Large intestine (tissue), 3 donors: ENCODE measurements around the gene DLG3. TPM values are rescaled to one million over a fixed set of nuclear protein-coding genes. Genes with fewer than 3 reads are reported as not detected.
A peak's percentile ranks its signal among the peaks of the same experiment; 100 is the strongest.

ENCODE experiments used
- DNase-seq, 2 donors: peaks; one replicate each; pipeline versions ENCODE4 v3.0.0 to v3.0.0-alpha.2; 2013
- H3K27ac ChIP-seq: one replicate; pipeline ENCODE4 v1.5.1; 2013; ENCODE audit warnings: low read length
- H3K27me3 ChIP-seq: 2 replicates; pipeline ENCODE4 v1.6.1; 2013; ENCODE audit warnings: low read length; ENCODE audit not compliant: control insufficient read depth, insufficient read depth
- H3K36me3 ChIP-seq: 2 replicates; pipeline ENCODE4 v1.6.1; 2013; ENCODE audit warnings: low read length; ENCODE audit not compliant: control insufficient read depth, insufficient read depth
- H3K4me1 ChIP-seq: one replicate; pipeline ENCODE4 v1.6.1; 2013; ENCODE audit warnings: low read length; ENCODE audit not compliant: control insufficient read depth, insufficient read depth
- H3K4me3 ChIP-seq: one replicate; pipeline ENCODE4 v1.5.1; 2013; ENCODE audit warnings: low read length
- H3K9me3 ChIP-seq: one replicate; pipeline ENCODE4 v1.6.1; 2013; ENCODE audit warnings: mild to moderate bottlenecking, low read depth, low read length, moderate library complexity; ENCODE audit not compliant: control insufficient read depth
- whole genome bisulfite sequencing: methylation state at CpG from one replicate; pipeline ENCODE4 v1.1.5; 2013; ENCODE audit warnings: low lambda C conversion rate; ENCODE audit not compliant: insufficient coverage; 5-methylcytosine and 5-hydroxymethylcytosine counted together
- polyA plus RNA-seq: library from polyadenylated mRNA; unstranded; fragments of 120-200 nt; gene quantifications from one replicate; pipeline ENCODE4 v1.2.1, GENCODE V29; 2013

DLG3 gene
- polyA plus RNA-seq, 1 donor, result 37.4 TPM

DNA sequence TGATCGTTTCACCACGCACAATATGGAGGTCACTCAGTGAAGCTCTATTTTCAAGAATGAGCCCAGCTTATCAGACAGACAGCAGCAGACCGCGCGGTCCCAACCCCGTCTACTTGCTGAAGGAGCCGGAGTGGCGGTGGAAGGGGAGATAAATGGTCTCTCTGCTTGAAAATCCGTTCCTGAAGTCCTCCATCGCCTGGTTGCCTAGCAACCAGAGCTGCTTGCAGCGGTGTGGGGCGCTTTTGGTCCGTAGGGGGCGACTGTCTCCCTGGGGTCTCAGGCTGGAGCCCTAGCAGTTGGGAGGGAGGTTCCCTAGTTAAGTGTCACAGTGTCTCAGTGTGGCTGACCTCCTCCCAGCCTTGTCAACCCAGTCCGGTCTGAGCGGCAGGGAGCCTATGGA, 8.3 kb upstream of the DLG3 start:
- no CpG with 5 or more reads among the region's 16 CpGs for WGBS
- Histone ChIP-seq H3K9me3 (no peaks in the 10 kb centered on the region), H3K4me1 (peaks cover 8% of the 10 kb centered on the region), H3K27me3 (peaks cover 26% of the 10 kb centered on the region), H3K27ac (no peak overlapping the region), H3K4me3 (no peak overlapping the region), H3K36me3 (no peaks in the 10 kb centered on the region)
- DNase-seq, result no peak

DNA sequence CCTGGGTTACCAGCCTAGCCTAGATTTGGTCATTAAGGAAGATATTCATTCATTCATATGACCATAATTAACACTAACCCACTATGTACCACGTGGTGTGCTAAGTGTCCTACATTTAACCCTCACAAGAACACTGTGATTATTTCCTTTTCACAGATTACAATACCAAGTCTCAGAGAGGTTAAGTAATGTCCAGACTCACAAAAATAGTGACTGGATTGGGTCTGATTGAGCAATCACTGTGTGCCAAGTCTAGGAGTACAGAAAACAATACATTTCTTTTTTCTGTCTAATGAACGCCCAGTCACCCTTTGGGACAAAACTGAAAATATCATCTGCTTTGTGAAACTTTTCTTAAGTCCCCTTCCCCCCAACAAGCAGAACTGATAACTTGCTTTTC, 7.6 kb upstream of the DLG3 start:
- H3K36me3 ChIP-seq, result no peaks in the 10 kb centered on the region
- WGBS, result no CpG with 5 or more reads among the region's 2 CpGs
- DNase-seq, result no peak
- H3K4me1 ChIP-seq, result peaks cover 8% of the 10 kb centered on the region
- no peaks in the 10 kb centered on the region for H3K9me3 ChIP-seq
- no peak overlapping the region for H3K4me3 ChIP-seq
- H3K27ac ChIP-seq, result no peak overlapping the region
- H3K27me3 ChIP-seq, result peaks cover 26% of the 10 kb centered on the region

DNA sequence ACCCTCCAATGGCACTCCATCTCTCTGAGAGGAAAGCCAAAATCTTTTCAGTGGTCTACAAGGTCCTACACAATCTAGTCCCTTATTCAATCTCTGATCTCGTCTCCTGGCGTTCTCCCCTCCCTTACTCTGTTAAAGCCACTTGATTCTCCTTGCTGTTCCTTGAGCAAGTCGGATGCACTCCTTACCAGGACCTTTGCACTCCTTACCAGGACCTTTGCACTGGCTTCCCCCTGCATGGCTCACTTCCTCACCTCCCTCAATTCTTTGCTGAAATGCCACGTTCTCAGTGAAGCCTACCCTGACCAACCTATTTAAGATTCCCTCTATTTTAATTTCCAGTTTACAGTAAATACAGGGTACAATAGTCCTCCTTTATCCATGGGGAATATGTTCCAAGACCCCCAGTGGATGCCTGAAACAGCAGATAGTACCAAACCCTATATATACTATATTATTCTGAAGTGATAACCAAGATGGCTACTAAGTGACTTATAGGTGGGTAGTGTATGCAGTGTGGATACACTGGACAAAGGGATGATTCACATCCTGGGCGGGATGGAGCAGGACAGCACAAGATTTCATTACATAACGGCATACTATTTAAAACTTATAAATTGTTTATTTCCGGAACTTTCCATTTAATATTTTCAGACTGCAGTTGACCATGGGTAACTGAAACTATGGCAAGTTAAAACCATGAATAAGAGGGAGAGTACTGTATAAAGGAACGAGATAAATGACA, 6.5 kb upstream of the DLG3 start:
- Histone ChIP-seq H3K36me3 (no peaks in the 10 kb centered on the region), H3K4me3 (no peak overlapping the region), H3K4me1 (peaks cover 8% of the 10 kb centered on the region), H3K9me3 (no peaks in the 10 kb centered on the region), H3K27ac (no peak overlapping the region), H3K27me3 (peaks cover 31% of the 10 kb centered on the region)
- WGBS, result no CpG with 5 or more reads among the region's 8 CpGs
- DNase-seq, result no peak

DNA sequence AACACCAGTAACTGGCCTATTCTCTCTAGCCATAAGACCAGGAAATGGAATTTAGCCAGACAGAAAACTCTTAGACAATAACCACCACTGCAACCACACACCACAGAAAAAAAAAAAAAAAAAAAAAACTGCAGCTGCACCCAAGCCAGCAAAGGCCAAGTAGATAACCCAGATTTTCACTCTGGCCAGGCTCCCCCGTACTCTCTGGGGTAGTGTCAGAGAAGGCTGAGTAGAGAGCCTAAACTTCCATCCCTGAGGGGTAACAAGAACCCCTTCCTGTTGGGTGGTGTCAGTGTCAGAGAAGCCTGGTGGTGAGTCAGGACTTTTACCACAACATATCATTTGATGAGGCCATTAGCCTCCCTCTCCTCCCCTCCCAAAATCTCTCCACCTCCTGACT, 5.6 kb upstream of the DLG3 start:
- peaks cover 40% of the 10 kb centered on the region for H3K27me3 ChIP-seq
- H3K27ac ChIP-seq, result no peak overlapping the region
- H3K36me3 ChIP-seq, result no peaks in the 10 kb centered on the region
- WGBS, result no CpG with 5 or more reads among the region's 1 CpG
- no peak overlapping the region for H3K4me3 ChIP-seq
- no peak for DNase-seq
- no peaks in the 10 kb centered on the region for H3K9me3 ChIP-seq
- H3K4me1 ChIP-seq, result peaks cover 5% of the 10 kb centered on the region

DNA sequence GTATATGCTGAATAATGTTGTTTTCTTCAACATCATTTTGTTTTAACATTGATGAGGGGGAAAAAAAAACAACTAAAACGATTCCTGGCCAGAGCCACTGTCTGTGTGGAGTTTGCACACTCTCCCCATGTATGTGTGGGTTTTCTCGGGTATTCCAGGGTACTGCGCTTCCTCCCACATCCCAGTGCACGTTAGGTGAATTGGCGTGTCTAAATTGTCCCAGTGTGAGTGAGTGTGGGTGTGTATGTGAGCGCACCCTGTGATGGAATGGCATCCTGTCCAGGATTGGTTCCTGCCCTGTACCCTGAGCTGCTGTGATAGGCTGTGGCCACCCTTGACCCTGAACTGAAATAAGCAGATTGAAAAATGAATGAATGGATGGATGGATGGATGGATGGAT, 2.4 kb upstream of the DLG3 start:
- H3K27me3 ChIP-seq, result peaks cover 54% of the 10 kb centered on the region
- no CpG with 5 or more reads among the region's 6 CpGs for WGBS
- no peak for DNase-seq
- H3K9me3 ChIP-seq, result no peaks in the 10 kb centered on the region
- H3K4me1 ChIP-seq, result no peaks in the 10 kb centered on the region
- H3K36me3 ChIP-seq, result no peaks in the 10 kb centered on the region
- H3K4me3 ChIP-seq, result no peak overlapping the region
- no peak overlapping the region for H3K27ac ChIP-seq

DNA sequence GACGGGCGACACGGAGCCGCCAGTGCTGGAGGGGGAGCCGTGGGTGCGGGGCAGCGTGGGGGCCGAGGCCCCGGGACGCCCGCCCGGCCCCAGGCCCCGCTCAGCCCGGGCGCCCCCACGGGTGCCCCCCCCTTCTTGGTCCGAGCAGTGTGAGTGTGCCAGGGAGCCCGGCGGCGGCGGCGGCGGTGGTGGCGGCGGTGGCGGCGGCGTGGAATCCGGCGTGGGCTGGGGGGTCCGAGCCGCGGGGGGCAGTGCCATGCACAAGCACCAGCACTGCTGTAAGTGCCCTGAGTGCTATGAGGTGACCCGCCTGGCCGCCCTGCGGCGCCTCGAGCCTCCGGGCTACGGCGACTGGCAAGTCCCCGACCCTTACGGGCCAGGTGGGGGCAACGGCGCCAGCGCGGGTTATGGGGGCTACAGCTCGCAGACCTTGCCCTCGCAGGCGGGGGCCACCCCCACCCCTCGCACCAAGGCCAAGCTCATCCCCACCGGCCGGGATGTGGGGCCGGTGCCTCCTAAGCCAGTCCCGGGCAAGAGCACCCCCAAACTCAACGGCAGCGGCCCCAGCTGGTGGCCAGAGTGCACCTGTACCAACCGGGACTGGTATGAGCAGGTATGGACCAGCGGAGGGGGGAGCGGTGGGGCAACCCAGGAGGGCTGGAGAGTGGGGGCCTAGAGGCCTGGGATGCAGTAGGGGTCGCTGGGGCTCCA, 466 bp downstream of the DLG3 start:
- H3K4me3 ChIP-seq, result no peak overlapping the region

DNA sequence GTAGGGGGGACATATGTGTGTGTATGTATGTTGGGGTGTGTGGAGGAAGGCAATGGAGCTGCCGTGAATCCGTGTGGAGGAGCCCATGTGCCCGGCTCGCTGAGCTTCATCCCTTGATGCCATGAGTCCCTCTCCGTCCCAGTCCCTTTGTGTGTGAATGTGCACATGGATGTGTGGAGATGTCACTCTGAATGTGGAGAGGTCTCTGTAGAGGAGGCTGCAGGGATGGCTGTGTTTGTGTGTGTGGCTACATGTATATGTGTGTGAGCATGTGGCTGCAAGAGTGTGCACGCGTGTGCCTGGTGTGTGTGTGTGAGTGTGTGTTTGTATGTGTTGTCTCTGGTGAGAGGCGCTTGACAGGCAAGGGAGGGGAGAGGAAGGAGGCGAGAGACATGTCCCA, 1.3 kb downstream of the DLG3 start:
- Histone ChIP-seq H3K9me3 (no peaks in the 10 kb centered on the region), H3K27ac (no peak overlapping the region), H3K27me3 (peaks cover 50% of the 10 kb centered on the region), H3K36me3 (no peaks in the 10 kb centered on the region), H3K4me1 (no peaks in the 10 kb centered on the region), H3K4me3 (no peak overlapping the region)
- WGBS, result no CpG with 5 or more reads among the region's 9 CpGs
- no peak for DNase-seq

More for the DNA sequence above, 466 bp downstream of the DLG3 start:
- no peaks in the 10 kb centered on the region for H3K9me3 ChIP-seq
- peaks cover 51% of the 10 kb centered on the region for H3K27me3 ChIP-seq
- no CpG with 5 or more reads among the region's 61 CpGs for WGBS
- H3K27ac ChIP-seq, result no peak overlapping the region
- no peaks in the 10 kb centered on the region for H3K4me1 ChIP-seq
- no peaks in the 10 kb centered on the region for H3K36me3 ChIP-seq
- no peak for DNase-seq

DNA sequence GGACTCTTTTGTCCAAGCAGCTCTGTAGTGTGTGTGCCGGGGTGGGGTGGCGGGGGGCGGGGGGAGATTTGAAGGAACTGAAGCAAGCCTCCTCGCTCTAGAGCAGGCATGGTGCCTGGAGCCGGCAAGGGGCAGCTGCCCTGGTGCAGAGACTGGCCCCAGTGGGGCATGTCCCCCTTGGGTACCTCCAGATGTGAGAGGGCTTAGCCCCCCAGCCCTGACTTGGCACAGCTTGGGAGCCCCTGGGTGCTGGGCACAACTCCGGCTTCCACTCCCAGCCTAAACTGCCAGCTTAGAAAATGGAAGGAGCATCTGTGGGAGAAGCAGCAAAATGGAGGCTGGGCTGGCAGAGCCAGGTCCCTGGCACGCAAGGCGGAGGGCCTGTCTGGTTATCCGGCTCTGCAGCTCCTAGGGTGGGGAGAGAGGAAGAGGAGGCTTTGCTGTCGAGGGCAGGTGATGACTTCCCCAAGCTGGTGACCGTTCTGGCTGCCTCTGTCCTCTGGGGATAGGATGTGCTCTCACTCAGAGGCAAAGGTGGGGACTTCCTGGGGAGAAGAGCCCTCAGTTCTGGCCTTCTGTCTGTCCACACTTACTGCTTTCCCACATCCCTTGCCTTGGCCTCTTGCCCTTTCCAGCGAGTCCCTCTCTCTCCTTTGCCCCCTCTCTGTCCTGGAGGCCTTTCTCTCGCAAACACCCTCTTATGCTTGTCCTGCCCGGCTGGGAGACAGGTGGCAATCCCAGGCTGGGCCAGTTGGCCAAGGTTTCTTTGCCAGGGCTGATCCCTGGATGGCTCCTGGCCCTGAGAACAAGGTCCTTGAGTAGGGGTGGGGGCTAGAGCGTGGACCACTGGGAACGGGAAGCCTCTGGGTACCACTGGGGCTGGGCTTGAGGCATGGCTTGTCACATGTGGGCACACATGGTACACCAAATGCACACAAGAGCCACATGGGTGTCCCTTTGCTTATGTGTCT, 2.0 kb downstream of the DLG3 start:
- Histone ChIP-seq H3K27ac (no peak overlapping the region), H3K4me1 (no peaks in the 10 kb centered on the region), H3K9me3 (no peaks in the 10 kb centered on the region), H3K4me3 (no peak overlapping the region), H3K36me3 (no peaks in the 10 kb centered on the region), H3K27me3 (peaks cover 46% of the 10 kb centered on the region)
- no CpG with 5 or more reads among the region's 16 CpGs for WGBS
- no peak for DNase-seq

DNA sequence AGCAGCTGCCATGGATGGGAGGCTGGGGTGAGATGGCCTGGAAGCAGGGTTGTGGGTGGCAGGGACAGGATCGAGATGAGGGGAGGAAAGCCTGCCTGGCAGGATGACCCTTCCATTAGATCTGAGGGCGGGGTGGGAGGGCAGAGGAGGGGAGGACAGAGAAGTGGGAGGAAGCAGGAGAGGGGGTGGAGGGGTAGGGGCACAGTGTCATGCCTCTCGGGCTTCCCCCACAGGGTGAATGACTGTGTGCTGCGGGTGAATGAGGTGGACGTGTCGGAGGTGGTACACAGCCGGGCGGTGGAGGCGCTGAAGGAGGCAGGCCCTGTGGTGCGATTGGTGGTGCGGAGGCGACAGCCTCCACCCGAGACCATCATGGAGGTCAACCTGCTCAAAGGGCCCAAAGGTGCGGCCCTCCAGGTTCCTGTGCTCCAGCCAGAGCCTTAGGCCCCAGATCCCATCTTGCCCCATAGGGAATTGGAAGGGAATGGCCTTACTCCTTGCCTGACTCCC, 4.9 kb downstream of the DLG3 start:
- Histone ChIP-seq H3K4me3 (no peak overlapping the region), H3K27ac (no peak overlapping the region), H3K27me3 (peaks cover 27% of the 10 kb centered on the region), H3K36me3 (no peaks in the 10 kb centered on the region), H3K9me3 (no peaks in the 10 kb centered on the region), H3K4me1 (peaks cover 5% of the 10 kb centered on the region)
- DNase-seq, result no peak
- no CpG with 5 or more reads among the region's 14 CpGs for WGBS

DNA sequence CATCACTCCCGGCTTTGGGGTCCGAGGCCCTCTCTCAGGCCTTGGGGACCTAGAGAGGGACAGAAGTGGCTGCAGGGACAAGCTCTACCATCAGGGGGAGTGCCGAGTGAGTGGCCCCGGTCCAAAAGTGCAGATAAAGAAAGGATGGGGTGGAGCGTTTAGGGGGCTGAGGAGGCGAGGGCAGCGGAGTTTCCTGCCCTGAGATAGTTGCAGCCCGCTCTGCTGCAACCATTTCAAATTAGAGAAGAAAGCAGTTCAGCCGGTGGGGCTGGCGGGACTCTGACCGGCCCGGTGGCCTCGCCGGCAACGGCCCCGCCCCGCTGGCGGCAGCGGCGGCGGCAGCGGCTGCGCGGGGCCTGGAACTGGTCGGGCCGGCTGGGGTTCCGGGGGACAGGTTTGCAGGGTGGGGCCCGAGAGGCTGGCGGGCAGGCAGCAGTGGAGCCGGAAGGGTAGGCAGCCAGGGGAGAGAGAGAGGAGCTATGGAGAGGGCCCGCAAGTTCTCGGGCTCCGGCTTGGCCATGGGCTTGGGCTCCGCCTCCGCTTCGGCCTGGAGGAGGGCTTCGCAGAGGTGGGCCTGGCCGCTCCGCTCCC, 7.6 kb downstream of the DLG3 start:
- Histone ChIP-seq H3K9me3 (no peaks in the 10 kb centered on the region), H3K4me3 (peak overlapping the region; percentile 53), H3K4me1 (peaks cover 5% of the 10 kb centered on the region), H3K36me3 (no peaks in the 10 kb centered on the region), H3K27ac (peak overlapping the region; percentile 67), H3K27me3 (peaks cover 4% of the 10 kb centered on the region)
- no CpG with 5 or more reads among the region's 39 CpGs for WGBS
- peak in 1 of 2 donors; percentile 73 for DNase-seq
